NCI-H446 treated with DMSO at 0.1 percent for 48 hours (cell line): ENCODE data around the gene SCO2.
A peak's percentile ranks its signal among the peaks of the same experiment; 100 is the strongest.

ENCODE experiments used
- DNase-seq: peaks from one replicate; lab custom pipeline; 2025; lab: John Stamatoyannopoulos, UW

The SCO2 gene

GRCh38 chr22:50498322-50498890 is 27.0 kb downstream of the SCO2 start:
- peak; percentile 38 for DNase-seq

- DNase-seq = no peak
Observed at GRCh38 chr22:50497093-50497492, 28.3 kb downstream of the SCO2 start.

DNA sequence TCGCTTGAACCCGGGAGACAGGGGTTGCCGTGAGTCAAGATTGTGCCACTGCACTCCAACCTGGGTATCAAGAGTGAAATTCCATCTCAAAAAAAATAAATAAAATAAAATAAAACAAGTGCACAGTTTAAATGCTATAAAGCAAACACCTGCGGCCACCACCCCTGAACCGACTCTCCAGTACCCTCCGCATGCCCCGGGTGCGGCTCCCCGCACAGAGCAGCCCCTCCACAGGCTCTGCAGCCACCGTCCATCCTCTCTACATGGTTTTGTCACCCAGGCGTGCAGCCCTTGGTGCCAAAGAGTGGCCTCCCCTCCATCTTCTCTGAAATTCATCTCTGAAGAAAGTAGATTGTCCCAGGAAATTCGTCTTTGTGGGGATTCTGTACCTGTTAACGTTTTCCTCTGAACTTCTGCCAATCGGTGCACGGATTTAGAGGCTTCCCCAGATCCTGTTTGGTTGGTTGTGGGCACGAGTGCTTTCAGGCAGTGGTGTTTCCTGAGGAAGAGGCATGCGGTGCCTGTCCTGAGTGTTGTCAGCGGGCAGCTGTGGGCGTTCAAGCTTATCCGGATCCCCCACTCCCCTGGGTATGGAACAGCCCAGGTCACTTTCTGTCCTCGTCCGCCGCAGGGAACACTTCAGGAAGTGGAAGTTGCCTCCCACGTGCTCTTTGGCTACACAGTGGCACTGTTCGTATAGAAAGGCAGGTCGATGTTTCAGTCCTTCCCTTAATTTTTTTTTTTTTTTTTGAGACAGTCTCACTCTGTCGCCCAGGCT is 34.7 kb downstream of the SCO2 start:
- no peak for DNase-seq

- DNase-seq = no peak
Observed at GRCh38 chr22:50489363-50490243, 35.8 kb downstream of the SCO2 start.

DNA sequence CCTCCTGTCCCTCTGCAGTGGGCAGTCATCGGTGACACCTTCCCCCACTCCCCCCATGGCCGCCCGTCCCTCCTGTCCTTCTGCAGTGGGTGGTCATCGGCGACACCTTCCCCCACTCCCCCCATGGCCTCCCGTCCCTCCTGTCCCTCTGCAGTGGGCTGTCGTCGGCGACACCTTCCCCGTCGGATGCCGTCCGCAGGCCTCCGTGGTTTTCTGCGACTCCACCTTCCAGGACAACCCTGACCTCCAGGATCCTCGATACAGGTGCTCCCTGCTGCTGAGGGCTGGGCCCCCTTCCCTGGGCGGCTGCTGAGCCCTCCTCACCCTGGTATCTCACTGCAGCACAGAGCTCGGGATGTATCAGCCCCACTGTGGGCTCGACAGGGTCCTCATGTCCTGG is 36.5 kb downstream of the SCO2 start:
- no peak for DNase-seq

- DNase-seq = no peak
Observed at GRCh38 chr22:50488006-50488677, 37.3 kb downstream of the SCO2 start.

DNA sequence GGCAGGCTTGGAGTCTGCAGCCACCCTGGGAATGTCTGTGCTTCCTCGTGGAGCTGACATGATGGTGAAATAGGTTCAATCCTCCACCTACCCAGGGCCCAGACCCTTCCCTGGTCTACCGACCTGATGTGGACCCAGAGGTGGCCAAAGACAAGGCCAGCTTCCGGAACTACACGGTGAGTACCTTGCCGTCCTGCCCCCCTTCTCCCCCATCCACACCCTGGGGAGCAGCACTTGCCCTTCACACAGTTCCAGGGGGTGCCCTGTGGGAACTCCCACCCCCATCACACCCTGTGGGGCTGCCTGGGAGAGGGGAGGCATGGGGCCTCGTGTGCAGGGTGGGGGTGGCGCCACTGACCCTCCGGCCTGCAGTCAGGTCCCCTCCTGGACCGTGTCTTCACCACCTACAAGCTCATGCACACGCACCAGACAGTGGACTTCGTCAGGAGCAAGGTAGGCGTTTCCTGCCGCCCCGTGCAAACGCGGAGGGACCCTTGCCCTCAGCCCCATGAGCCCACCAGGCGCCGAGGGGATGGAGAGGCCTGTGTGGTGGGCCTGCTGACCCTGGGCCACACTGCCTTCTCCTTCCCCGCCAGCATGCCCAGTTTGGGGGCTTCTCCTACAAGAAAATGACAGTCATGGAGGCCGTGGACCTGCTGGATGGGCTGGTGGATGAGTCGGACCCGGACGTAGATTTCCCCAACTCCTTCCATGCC is 38.0 kb downstream of the SCO2 start:
- DNase-seq = no peak

GRCh38 chr22:50486561-50487289 is 38.7 kb downstream of the SCO2 start, which contains the start of gene MIOX:
TSS of gene MIOX (plus strand) at chr22:50486859. CDS start at chr22:50486898, 39 bp downstream.
- no peak for DNase-seq

GRCh38 chr22:50485221-50486131 is 39.9 kb downstream of the SCO2 start:
- no peak for DNase-seq

DNA sequence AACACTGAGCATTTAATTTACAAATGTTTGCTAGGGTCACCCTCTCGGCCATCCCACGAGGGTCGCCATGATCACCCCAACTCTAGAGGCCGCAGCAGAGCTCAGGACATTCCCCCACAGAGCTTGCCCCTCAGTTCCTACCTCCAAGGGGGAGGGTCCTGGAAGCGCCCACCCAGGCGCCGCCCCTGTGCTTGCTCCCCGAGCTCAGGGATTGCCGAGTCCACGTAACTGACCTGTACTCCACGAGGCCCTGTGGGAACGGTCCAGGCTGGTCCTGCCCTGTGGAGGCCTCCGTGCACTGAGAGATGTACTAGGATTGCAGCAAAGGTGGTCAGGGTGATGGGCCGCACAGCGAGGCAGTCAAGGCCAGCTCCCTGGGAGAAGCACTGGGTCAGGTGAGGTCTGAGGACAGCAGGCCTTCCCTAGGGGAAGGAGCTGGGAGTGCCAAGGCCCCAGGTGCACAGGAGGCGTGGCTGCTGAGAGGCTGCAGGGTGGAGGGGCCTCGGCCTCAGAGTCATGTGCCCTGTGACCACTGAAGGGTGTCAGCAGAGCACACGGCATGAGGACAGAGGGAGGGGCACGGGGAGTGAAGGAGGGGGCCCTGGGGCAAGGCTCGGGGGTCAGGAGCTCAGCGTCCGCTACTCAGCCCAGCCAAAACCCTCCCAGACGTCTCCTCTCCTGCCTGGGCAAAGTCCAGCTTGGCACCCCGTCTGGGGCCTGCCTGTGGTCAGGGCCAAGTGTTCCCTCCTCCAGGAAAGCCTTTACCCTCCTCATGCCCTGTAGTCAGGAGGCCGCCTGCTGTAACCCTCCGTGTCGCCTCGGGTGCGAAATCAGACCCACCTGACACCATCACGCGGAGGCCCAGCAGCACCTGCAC is 41.2 kb downstream of the SCO2 start:
- no peak for DNase-seq

GRCh38 chr22:50483556-50483955 is 41.8 kb downstream of the SCO2 start:
- no peak for DNase-seq

DNA sequence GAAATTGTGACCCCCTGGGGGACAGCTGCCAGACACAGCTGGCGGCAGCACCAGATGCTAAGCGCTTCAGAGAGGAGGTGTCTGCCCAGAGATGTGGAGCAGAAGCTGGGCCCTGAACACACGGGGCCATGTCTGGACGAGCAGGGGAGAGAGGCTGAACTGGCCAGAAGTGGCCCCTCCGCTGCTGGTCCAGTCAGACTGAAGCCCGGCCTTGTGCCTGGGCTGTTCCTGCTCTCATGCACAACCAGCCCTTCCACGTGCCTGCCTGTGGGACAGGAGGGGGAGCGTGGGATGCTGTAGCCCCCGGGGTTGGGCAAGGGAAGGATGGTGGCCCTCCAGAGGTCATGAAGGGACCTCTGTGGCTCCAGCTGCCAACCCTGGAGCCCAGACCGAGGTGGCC is 42.3 kb downstream of the SCO2 start:
- DNase-seq = no peak

- no peak for DNase-seq
Observed at GRCh38 chr22:50482107-50483074, 43.0 kb downstream of the SCO2 start.

GRCh38 chr22:50481440-50482106 is 43.8 kb downstream of the SCO2 start, which contains the start of gene ADM2:
TSS of gene ADM2 (plus strand) at chr22:50481543. CDS start at chr22:50481848, 305 bp downstream.
- DNase-seq = no peak

- DNase-seq = no peak
Observed at GRCh38 chr22:50481045-50481439, 44.4 kb downstream of the SCO2 start.

DNA sequence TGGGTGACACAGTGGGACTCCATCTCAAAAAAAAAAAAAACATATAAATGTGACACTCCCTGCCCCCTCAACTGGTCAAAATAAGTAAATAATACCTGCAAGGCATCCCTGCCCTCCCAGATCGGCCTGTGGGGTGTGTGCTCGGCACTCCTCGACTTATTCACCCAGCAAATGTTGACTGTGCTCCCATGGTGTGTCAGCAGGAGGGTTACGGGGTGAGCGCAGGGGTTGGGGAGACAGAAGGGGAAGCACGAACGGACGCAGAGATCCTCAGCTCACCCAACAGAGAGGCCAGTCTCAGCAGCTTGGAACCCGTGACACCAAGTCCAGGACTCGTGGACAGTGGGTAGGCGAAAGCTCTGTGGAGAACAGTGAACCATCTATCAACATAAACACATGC is 45.7 kb downstream of the SCO2 start:
- DNase-seq = no peak

DNA sequence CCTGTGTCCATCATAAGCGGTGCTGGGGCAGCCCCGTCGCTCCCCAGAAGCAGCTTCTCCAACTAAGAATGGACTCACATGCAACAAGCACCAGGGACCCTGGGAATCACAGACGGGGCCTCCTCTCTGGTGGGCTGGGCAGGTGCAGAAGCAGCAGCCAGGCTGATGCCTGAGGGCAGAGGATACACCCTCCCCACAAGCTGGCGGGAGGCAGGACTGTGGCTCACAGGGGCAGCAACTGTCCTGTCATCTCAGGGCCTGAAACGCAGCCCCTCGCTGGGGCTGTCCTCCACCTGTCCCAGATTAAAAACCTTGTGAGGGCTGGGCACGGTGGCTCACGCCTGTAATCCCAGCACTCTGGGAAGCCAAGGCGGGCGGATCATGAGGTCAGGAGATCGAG is 47.5 kb downstream of the SCO2 start:
- DNase-seq = no peak
